Activated CD4-positive, alpha-beta T cell treated with anti-CD3 and anti-CD28 coated beads, Interleukin-2, Interleukin-6, amounts not matched to agents 100 ng/mL and 50 ng/mL, durations not matched to agents 16 hours and 8 hours (primary cell): ENCODE measurements around the gene ACTL8.
A peak's percentile ranks its signal among the peaks of the same experiment; 100 is the strongest.

Experiments used
- DNase-seq: peaks from one replicate; pipeline ENCODE4 v3.0.0-alpha.2; 2020

Gene ACTL8, protein sequence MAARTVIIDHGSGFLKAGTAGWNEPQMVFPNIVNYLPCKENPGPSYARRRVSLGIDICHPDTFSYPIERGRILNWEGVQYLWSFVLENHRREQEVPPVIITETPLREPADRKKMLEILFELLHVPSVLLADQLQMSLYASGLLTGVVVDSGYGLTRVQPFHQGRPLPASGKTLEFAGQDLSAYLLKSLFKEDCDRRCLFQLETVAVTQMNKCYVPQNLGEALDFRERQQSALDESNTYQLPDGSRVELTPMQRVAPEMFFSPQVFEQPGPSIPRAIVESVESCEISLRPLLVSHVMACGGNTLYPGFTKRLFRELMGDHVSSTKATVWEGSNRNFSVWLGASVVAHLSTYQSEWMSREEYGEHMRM

DNA sequence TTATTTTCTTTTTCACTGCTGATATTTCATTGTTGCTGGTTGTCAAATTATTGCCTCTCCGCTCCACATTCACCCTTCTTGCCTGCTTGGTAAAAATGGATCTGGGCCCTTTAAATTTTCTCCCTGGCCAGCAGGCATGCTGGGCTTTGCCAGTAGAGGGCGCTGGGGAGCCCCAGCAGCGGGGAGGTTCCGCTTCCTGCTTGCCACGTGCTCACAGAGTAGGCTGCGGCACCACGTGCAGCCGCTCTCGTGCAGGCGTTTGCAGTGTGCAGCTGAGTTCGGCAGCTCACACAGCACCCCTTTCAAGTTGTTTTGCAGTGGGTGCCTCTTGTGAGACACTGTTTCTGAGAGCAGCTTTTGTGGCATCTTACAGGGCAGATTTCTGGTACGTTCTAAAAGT lies at the start of gene ACTL8:
ACTL8 (plus strand) TSS at position 214 of the 400 bp plus-strand sequence. CDS start 67,676 bp downstream, outside the sequence.
- peak; percentile 34 for DNase-seq

GRCh38 chr1:17706445-17706844 lies 48.7 kb upstream of the ACTL8 start:
- DNase-seq: no peak

GRCh38 chr1:17709981-17710380 lies 45.2 kb upstream of the ACTL8 start:
- DNase-seq: no peak

DNA sequence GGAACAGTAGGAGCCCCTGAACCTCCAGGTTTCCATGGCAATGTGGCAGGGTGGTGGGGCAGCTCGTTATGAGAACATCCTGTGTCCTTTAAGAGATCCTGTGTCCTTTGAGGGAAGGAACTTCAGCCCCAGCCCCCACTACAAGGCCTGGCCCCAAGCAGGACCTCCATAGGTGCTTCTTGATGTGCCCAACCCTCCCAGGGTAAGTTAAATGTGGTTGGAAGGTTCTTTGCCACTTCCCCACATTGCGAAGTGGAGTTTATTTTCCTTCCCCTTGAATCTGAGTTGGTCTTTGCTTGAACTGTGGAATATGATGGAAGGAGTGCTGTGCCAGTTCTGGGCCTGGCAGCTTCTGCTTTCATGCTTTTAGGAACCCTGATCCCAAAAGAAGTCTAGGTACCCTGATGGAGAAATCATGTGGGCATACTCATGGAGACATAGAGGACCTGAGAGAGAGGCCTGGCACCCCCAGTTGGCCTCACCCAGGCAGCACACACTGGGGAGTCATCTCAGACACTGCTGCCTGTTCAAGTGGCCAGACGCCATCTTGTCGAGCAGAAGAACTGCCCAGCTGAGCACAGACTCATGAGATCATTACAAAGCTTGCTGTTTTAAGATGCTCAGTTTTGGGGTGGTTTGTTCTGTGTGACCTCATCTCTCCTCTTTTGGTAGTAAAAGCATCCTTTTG lies 44.1 kb upstream of the ACTL8 start:
- no peak for DNase-seq

DNA sequence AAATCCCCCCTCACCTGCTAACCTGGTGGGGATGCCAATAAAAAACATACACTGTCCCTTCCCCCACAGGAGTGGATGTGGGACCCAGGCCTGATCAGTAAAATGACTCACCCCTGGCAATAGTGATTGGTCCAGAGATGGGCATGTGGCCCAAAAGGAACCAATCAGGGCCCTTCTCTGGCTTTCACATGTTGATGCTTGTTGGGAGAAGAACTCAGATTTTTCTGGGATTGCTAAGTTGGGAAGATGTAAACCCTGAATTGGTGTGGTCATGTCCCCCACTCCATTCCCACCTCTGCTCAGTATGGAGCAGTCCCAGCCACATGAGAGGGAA lies 43.6 kb upstream of the ACTL8 start:
- DNase-seq: no peak

- no peak for DNase-seq
Measured at GRCh38 chr1:17711941-17712340, 43.2 kb upstream of the ACTL8 start.

- no peak for DNase-seq
Measured at GRCh38 chr1:17713993-17714392, 41.1 kb upstream of the ACTL8 start.

DNA sequence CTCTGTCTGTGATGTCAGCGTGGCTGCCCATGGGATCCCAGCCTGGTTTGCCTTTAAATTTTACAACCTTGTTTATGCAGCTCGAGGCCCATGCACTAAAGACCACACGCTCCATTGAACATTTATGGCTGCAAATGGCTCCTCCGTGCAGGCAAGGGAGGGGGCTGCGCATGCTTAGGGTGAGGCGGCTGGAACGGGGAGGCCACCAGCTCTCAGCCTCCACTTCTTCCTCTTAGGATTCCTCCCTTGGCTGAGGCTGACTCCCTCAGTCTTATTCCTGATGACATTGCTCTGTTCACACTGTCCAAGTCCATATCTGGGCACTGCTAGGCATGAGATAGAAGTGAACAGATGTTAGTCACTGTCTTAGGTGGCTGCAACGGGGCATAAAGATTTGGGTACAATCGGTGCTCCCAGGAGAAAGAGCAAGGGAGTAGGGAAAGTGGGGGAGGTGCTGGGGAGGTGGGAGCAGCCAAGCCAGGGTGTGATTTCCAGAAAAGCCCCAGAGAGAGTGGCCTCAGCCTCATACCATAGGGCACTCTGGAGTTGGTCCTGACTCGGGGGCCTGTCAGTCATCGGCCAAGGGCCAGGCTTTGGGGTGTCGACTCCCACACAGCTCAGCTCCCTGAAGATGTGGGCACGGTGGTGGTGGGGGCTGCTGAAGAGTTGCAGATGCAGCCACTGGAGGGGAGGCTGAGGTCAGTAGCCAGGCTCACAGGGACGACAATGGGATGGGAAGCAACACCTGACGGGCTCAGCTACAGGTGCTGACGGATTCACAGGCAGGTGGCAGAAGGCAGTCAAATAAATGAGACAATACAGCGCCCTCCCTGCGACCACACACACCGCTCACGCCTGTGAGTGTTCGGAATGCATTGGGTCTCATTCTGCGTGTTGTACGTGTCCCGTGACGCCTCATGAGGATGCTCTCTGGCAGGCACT lies 37.3 kb upstream of the ACTL8 start:
- no peak for DNase-seq

DNA sequence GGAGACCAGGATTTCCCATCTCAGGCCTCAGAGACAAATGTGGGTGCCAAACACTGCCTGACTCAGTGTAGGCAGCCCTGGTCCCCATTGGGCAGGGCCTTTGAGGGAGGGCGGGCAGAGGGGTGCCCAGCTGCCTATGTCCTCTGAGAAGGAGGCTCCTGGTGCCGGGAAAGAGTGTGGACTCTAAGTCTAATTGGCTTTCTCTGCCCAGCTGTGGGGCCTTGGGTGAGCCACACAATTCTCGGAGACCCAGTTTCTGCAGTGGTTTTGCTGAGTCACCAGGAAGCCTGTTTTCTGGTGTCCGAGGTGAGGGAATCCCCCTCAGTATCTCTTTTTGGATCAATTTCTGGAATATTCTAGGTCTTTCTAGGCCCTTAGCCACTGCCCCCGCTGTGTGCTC lies 35.3 kb upstream of the ACTL8 start:
- no peak for DNase-seq

DNA sequence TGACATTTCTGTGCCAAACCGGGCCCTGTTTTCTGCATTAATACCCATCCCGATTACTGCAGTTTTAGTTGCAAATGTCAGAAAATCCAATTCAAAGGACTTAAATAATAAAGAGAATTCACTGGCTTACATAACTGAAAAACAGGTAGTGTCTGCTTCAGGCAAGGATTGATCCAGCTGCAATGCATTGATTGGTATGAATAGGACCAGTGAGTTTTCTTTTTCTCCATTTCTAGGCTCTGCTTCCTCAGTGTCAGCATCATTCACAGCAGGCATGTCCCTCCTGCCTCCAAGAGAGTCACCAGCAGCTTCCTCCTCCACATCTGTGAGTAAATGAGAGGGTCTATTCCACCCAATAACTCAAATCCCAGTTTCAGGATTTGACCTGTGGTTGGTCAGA lies 33.7 kb upstream of the ACTL8 start:
- DNase-seq: no peak

GRCh38 chr1:17723684-17724083 lies 31.4 kb upstream of the ACTL8 start:
- no peak for DNase-seq

- no peak for DNase-seq
Measured at GRCh38 chr1:17724150-17724549, 31.0 kb upstream of the ACTL8 start.

DNA sequence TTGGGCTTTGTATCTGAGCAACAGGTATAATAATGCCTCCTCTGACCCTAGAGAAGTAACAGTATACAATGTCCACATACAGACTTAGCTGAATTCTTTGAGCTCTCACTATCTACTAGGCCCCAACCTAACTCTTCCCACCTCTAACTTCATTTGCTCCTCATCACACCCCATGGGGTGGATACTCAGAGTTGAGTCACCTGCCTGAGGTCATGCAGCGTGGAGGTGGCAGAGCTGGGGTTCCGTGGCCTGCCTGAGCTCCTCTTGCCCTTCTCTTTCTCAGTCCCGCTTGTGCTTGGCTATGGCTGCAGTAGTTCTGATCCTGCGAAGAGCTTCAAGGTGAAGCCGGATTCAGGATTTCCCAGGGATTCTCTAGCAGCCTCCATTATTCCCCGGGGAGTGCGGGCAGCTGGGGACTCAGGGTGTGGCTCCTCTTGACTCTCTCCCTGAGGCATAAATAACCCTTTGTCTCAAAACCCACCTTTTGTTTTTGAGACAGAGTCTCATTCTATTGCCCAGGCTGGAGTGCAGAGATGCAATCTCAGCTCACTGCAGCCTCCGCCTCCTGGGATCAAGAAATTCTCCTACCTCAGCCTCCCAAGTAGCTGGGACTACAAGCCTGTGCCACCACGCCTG lies 29.9 kb upstream of the ACTL8 start:
- DNase-seq: no peak

DNA sequence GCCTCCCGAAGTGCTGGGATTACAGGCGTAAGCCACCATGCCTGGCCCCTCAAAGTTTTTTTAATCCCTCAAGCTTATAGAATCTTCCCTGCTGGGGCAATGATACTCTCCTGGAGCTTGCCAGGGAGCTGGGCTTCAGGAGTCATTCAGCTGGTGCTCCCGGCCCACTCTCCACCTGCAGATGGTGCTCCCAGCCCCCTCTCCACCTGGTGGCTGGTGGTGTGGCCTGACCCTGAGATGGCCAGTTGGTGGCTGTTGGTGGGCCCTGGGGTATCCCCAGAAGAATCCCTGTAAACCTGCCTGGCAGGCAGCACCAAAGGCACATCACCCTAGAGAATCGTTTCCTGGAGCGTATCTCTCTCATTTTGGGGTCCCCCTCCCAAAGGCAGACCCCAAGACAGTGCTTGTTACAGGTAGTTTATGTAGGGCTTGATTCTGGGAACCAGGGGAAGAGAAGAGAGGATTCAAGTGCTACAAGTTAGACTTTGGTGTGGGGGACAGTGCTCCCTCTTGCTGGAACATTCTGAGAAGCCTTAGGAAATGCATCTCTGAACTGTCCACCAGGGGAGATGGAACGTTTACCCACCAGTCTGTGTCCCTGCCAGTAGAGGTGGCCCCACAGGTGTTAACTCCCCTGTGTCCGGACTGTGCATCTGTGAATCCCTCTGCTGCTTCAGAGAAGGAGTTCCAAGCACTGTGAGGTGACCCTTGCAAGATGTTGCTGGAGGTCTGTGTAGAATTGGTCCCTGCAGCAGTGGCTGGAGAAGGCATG lies 29.1 kb upstream of the ACTL8 start:
- no peak for DNase-seq

- no peak for DNase-seq
Measured at GRCh38 chr1:17728123-17728712, 26.9 kb upstream of the ACTL8 start.

GRCh38 chr1:17729248-17729647 lies 25.9 kb upstream of the ACTL8 start:
- DNase-seq: no peak

- DNase-seq: no peak
Measured at GRCh38 chr1:17729909-17730308, 25.2 kb upstream of the ACTL8 start.

- DNase-seq: no peak
Measured at GRCh38 chr1:17731460-17731859, 23.7 kb upstream of the ACTL8 start.

DNA sequence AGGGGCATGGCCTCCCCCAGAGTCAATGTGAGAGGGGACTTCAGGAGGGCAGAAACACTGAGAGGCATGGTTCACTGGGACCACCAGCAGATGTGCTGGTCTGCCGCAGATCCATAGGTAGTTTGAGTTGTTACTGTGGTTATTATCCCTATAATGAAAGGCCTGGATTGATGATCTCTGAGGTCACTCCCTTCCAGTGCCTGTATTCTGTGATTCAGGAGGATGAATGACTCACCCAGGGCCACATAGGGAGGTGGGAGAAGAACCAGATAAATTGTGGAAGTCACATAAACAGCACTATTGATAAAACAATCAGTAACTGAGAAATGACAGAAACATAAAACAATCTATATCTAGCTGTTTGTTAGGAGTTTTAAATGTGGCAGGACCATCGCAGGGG lies 22.7 kb upstream of the ACTL8 start:
- DNase-seq: no peak

GRCh38 chr1:17733661-17734060 lies 21.5 kb upstream of the ACTL8 start:
- no peak for DNase-seq

DNA sequence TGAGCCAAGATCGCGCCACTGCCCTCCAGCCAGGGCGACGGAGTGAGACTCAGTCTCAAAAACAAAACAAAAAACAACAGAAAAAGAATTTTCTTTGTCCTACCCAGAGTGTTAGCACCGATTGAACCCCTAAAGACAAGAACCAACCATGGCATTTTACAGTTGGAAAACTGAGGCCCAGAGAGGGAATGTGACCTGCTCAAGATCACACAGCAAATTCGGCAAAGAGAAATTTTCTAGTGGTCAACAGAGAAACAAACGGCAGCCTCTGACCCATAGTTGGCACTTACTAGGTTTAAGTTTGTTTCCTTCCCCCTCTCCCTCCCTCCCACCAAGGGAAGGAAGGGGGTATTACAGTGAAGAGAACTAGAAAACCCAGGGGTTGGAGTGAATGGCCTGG lies 20.5 kb upstream of the ACTL8 start:
- DNase-seq: no peak

GRCh38 chr1:17735348-17735747 lies 19.8 kb upstream of the ACTL8 start:
- no peak for DNase-seq
